PC-3 (cell line): ENCODE measurements around the gene LHFPL3. TPM values are rescaled to one million over a fixed set of nuclear protein-coding genes. Genes with fewer than 3 reads are reported as not detected.

Experiments
- ATAC-seq: fragments of 200-7000 bp; cut with Tn5 transposase; 2 replicates; pipeline ENCODE4 v1.9.1; 2020; ENCODE audit warnings: mild to moderate bottlenecking, moderate library complexity
- BruUV-seq: library from RNA; stranded (reverse); fragments of 400-500 nt; replicated peaks from 2 replicates; lab custom pipeline; 2021; lab: Mats Ljungman, UMichigan
- CTCF ChIA-PET: fragments of 300-600 bp; sonication (Branson Sonifier 250); formaldehyde crosslinking; loops from one replicate; lab custom pipeline; 2022; ENCODE audit warnings: antibody characterized with exemption; lab: Charles Lee
- POLR2A ChIA-PET: fragments of 300-600 bp; sonication (Branson Sonifier 250); formaldehyde crosslinking; loops from one replicate; lab custom pipeline; 2022; ENCODE audit warnings: antibody characterized with exemption; ENCODE audit not compliant: unreplicated experiment; lab: Charles Lee
- DNase-seq: peaks from one replicate; pipeline ENCODE4 v3.0.0-alpha.2; 2015
- H2AFZ ChIP-seq: fragments of 300-600 bp; sonication (generic); 2 replicates; pipeline ENCODE4 v1.6.0; 2016; ENCODE audit warnings: antibody characterized with exemption, low read length
- H3F3A ChIP-seq: fragments of 300-600 bp; sonication (generic); one replicate; pipeline ENCODE4 v1.6.0; 2017; ENCODE audit warnings: antibody characterized with exemption, low read length, control low read depth, mild to moderate bottlenecking; ENCODE audit not compliant: unreplicated experiment
- H3K27ac ChIP-seq: fragments of 300-600 bp; sonication (generic); 2 replicates; pipeline ENCODE4 v1.5.1; 2016; ENCODE audit warnings: mild to moderate bottlenecking, low read length
- H3K27me3 ChIP-seq: fragments of 300-600 bp; sonication (generic); 2 replicates; pipeline ENCODE4 v1.6.1; 2016; ENCODE audit warnings: low read length, mixed read lengths
- H3K36me3 ChIP-seq: fragments of 300-600 bp; sonication (generic); 2 replicates; pipeline ENCODE4 v1.6.1; 2016; ENCODE audit warnings: low read depth, mixed run types, low read length, mixed read lengths
- H3K4me1 ChIP-seq: fragments of 300-600 bp; sonication (generic); 2 replicates; pipeline ENCODE4 v1.5.1; 2016; ENCODE audit warnings: low read length; ENCODE audit not compliant: insufficient read depth
- H3K4me2 ChIP-seq: fragments of 300-600 bp; sonication (generic); 2 replicates; pipeline ENCODE4 v1.6.0; 2016; ENCODE audit warnings: low read length
- H3K4me3 ChIP-seq: fragments of 300-600 bp; sonication (generic); 2 replicates; pipeline ENCODE4 v1.5.1; 2016; ENCODE audit warnings: mild to moderate bottlenecking, low read length, mixed read lengths
- H3K79me2 ChIP-seq: fragments of 300-600 bp; sonication (generic); 2 replicates; pipeline ENCODE4 v1.6.1; 2017; ENCODE audit warnings: low read length, mixed read lengths
- H3K9ac ChIP-seq: fragments of 300-600 bp; sonication (generic); 2 replicates; pipeline ENCODE4 v1.6.0; 2016; ENCODE audit warnings: mild to moderate bottlenecking, low read length
- H3K9me2 ChIP-seq: fragments of 300-600 bp; sonication (generic); replicated peaks from 2 replicates; pipeline ENCODE4 v1.6.1; 2016; ENCODE audit warnings: mixed run types, low read length, mixed read lengths
- H3K9me3 ChIP-seq: fragments of 300-600 bp; sonication (generic); 2 replicates; pipeline ENCODE4 v1.6.1; 2016; ENCODE audit warnings: low read length, mixed read lengths
- H4K20me1 ChIP-seq: fragments of 300-600 bp; sonication (generic); 2 replicates; pipeline ENCODE4 v1.6.1; 2016; ENCODE audit warnings: low read length, mixed read lengths
- EZH2 ChIP-seq: fragments of 300-600 bp; sonication (generic); IDR thresholded peaks from one replicate; pipeline ENCODE4 v1.6.1; 2017; ENCODE audit warnings: antibody characterized with exemption, mild to moderate bottlenecking, low read length; ENCODE audit not compliant: unreplicated experiment
- EZH2phosphoT487 ChIP-seq: fragments of 300-600 bp; sonication (generic); IDR thresholded peaks from 2 replicates; pipeline ENCODE4 v1.6.1; 2018; ENCODE audit warnings: mild to moderate bottlenecking, antibody characterized with exemption, low read length, borderline replicate concordance
- intact Hi-C: fragments of 100-400 bp; cut with micrococcal nuclease; formaldehyde crosslinking; loops from 2 replicates; pipeline ENCODE4 v1.9.0; 2023
- total RNA-seq: library from RNA; depleted of rRNA; stranded (reverse); fragments of >200 nt; gene quantifications from 2 replicates; pipeline ENCODE4 v1.2.3, GENCODE V29; 2014
- TF ChIP-seq, protein P1 (sequence below): fragments of 300-600 bp; sonication (generic); conservative IDR thresholded peaks from 2 replicates; pipeline ENCODE4 v1.5.1; 2017; ENCODE audit warnings: antibody characterized with exemption, low read depth, mild to moderate bottlenecking, low read length

LHFPL3 gene
- total RNA-seq, 1 experiment from 2014 or later, result not detected

DNA sequence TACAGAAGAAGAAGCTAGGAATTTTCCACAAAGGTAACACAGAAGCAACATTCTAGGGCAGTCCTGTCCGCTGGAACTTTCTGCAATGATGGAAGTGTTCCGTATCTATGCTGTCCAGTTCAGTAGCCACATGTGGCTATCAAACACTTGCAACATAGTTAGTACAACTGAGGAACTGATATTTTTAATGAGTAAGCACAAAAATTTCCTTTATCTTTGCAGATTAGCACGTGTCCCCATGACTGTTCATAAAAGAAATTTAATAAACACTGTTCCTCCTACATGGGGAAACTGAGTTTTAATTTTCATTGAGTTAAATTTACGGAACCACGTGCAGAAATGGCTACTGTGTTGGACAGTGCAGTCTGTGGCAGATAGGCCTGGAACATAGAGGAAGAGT is 349.2 kb downstream of the LHFPL3 start:
- Histone ChIP-seq H3F3A (no peaks in the 10 kb centered on the region), H3K4me2 (no peak overlapping the region), H4K20me1 (no peaks in the 10 kb centered on the region), H3K79me2 (no peaks in the 10 kb centered on the region), H3K36me3 (no peaks in the 10 kb centered on the region), H3K4me3 (no peak overlapping the region), H2AFZ (no peak overlapping the region), H3K27me3 (peaks cover 65% of the 10 kb centered on the region), H3K4me1 (no peaks in the 10 kb centered on the region), H3K9me3 (no peaks in the 10 kb centered on the region), H3K9ac (no peak overlapping the region), H3K27ac (no peak overlapping the region), H3K9me2 (no peaks in the 10 kb centered on the region)
- TF ChIP-seq EZH2 (no peak), EZH2phosphoT487 (no peak)
- TF ChIP-seq, protein P1, sequence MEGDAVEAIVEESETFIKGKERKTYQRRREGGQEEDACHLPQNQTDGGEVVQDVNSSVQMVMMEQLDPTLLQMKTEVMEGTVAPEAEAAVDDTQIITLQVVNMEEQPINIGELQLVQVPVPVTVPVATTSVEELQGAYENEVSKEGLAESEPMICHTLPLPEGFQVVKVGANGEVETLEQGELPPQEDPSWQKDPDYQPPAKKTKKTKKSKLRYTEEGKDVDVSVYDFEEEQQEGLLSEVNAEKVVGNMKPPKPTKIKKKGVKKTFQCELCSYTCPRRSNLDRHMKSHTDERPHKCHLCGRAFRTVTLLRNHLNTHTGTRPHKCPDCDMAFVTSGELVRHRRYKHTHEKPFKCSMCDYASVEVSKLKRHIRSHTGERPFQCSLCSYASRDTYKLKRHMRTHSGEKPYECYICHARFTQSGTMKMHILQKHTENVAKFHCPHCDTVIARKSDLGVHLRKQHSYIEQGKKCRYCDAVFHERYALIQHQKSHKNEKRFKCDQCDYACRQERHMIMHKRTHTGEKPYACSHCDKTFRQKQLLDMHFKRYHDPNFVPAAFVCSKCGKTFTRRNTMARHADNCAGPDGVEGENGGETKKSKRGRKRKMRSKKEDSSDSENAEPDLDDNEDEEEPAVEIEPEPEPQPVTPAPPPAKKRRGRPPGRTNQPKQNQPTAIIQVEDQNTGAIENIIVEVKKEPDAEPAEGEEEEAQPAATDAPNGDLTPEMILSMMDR, result no peak
- BruUV-seq, result no TSS peak
- ChIA-PET CTCF (no interaction called here), POLR2A (no interaction called here)
- DNase-seq, result no peak
- intact Hi-C loops, result no loop called here
- no peak for ATAC-seq

DNA sequence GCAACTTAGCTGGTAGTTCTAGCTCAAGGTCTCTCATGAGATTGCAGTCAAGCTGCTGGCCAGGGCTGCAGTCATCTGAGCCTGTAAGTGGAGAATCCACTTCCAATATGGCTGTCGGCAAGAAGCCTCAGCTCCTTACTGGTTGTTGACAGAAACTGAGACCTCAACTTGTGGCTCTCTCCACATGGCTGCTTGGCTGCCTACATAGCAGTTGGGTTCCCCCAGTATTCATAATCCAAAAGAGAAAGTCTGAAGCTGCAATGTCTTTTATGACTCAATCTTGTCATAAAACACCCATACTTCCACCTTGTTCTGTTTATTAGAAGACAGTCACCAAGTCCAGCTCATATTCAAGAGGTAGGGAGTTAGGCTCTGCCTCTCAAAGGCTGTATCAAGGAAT is 350.7 kb downstream of the LHFPL3 start:
- no peak overlapping the region for H3K27ac ChIP-seq
- no peak overlapping the region for H3K4me3 ChIP-seq
- H3K4me2 ChIP-seq, result no peak overlapping the region
- no peak for ATAC-seq
- TF ChIP-seq, protein P1, result no peak
- TF ChIP-seq EZH2phosphoT487 (no peak), EZH2 (no peak)
- no peaks in the 10 kb centered on the region for H4K20me1 ChIP-seq
- no peaks in the 10 kb centered on the region for H3K4me1 ChIP-seq
- H3F3A ChIP-seq, result no peaks in the 10 kb centered on the region
- no TSS peak for BruUV-seq
- H2AFZ ChIP-seq, result no peak overlapping the region
- intact Hi-C loops, result no loop called here
- ChIA-PET POLR2A (no interaction called here), CTCF (no interaction called here)
- H3K9me2 ChIP-seq, result no peaks in the 10 kb centered on the region
- no peaks in the 10 kb centered on the region for H3K79me2 ChIP-seq
- no peak for DNase-seq
- H3K36me3 ChIP-seq, result no peaks in the 10 kb centered on the region
- H3K9me3 ChIP-seq, result no peaks in the 10 kb centered on the region
- no peak overlapping the region for H3K9ac ChIP-seq
- H3K27me3 ChIP-seq, result peaks cover 51% of the 10 kb centered on the region

DNA sequence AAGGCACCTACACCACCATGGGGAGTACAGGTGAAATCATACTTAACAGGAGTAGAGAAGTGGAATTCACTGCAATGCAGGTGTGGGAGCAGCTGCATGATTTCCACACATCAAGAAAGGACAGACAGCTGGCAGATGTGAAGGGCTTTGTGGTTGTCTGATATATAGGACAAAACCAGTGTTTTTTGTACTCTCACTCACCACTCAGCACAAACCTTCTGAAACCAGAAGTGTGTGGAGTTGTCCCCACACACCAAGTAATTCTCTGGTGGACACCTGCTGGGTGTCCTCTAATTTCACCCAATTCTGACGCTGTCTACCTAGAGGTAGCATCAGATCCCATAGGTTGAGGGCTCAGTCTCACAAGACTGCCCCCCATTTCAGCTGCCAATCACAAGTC is 357.9 kb downstream of the LHFPL3 start:
- Histone ChIP-seq H3K4me3 (no peak overlapping the region), H3K27ac (no peak overlapping the region), H3K9me2 (no peaks in the 10 kb centered on the region), H3K36me3 (no peaks in the 10 kb centered on the region), H3K27me3 (peaks cover 17% of the 10 kb centered on the region), H3K79me2 (no peaks in the 10 kb centered on the region), H3K9me3 (no peaks in the 10 kb centered on the region), H3K4me1 (no peaks in the 10 kb centered on the region), H4K20me1 (no peaks in the 10 kb centered on the region), H3K9ac (no peak overlapping the region), H3K4me2 (no peak overlapping the region), H2AFZ (no peak overlapping the region), H3F3A (no peaks in the 10 kb centered on the region)
- intact Hi-C loops, result no loop called here
- BruUV-seq, result no TSS peak
- DNase-seq, result no peak
- no peak for ATAC-seq
- TF ChIP-seq, protein P1, result no peak
- no peak for TF ChIP-seq EZH2
- no peak for TF ChIP-seq EZH2phosphoT487
- ChIA-PET CTCF (no interaction called here), POLR2A (no interaction called here)
